Left lung (tissue), 10 donors: ENCODE data around the gene SLC36A2. TPM values are rescaled to one million over a fixed set of nuclear protein-coding genes. Genes with fewer than 3 reads are reported as not detected.

ENCODE experiments used
- ATAC-seq: fragments of 200-7000 bp; cut with Tn5 transposase; one replicate; pipeline ENCODE4 v1.9.1; 2020; ENCODE audit warnings: moderate library complexity
- DNase-seq, 4 donors: peaks; one replicate each; pipeline ENCODE4 v3.0.0-alpha.2; 2013 to 2020
- H3K27ac ChIP-seq, 2 donors: fragments of 200-600 bp; sonication (generic) in 1 of 2; one replicate each; pipeline versions ENCODE4 v1.5.0 to v1.8.0; 2020 to 2021
- H3K27me3 ChIP-seq, 2 donors: fragments of 200-600 bp; sonication (generic) in 1 of 2; one replicate each; pipeline versions ENCODE4 v1.5.0 to v1.8.0; 2020 to 2021
- H3K36me3 ChIP-seq, 2 donors: fragments of 200-600 bp; sonication (generic) in 1 of 2; one replicate each; pipeline versions ENCODE4 v1.5.0 to v1.8.0; 2020 to 2021
- H3K4me1 ChIP-seq, 2 donors: fragments of 200-600 bp; one replicate each; pipeline ENCODE4 v1.8.0; 2021
- H3K4me3 ChIP-seq, 2 donors: fragments of 200-600 bp; sonication (generic) in 1 of 2; one replicate each; pipeline versions ENCODE4 v1.5.0 to v1.8.0; 2020 to 2021; ENCODE audit warnings: mild to moderate bottlenecking in 1 of 2
- H3K9me3 ChIP-seq, 2 donors: fragments of 200-600 bp; sonication (generic) in 1 of 2; one replicate each; pipeline versions ENCODE4 v1.5.0 to v1.8.0; 2020 to 2021
- CTCF ChIP-seq, 2 donors: fragments of 200-600 bp; sonication (generic) in 1 of 2; IDR thresholded peaks; one replicate each; pipeline versions ENCODE4 v1.5.0 to v1.8.0; 2021; ENCODE audit warnings: antibody characterized with exemption in 2 of 2
- intact Hi-C, 2 donors: fragments of 100-400 bp; cut with DNase I; formaldehyde crosslinking; loops; one replicate each; pipeline versions ENCODE4 v1.11.2 to v1.14.2; 2022
- polyA plus RNA-seq, 6 donors: library from polyadenylated mRNA; unstranded; fragments of 120-200 nt; gene quantifications; one replicate each; pipeline ENCODE4 v1.2.1, GENCODE V29; 2013; ENCODE audit not compliant: insufficient read length in 6 of 6
- total RNA-seq, 2 donors: library from RNA; stranded (reverse); fragmentation: NEBNext Ultra II Directional; extraction: Animal tissue kit (Norgen Biotek cat#: 25700); gene quantifications; one replicate each; pipeline ENCODE4 v1.2.1, GENCODE V29; 2021
- donor health status: DM: no; HTN: yes; CAD: no.
- donor health status: DM: no; HTN: no; CAD: no.

The SLC36A2 gene
- total and polyA plus RNA-seq, 8 donors: 0.08 to 0.18 (median 0.11) TPM; not detected in 3

- Histone ChIP-seq H3K4me3 (no peak overlapping the region), H3K4me1 (no peaks in the 10 kb centered on the region), H3K27ac (no peak overlapping the region), H3K27me3 (peaks cover 0 to 66% of the 10 kb centered on the region in 2 donors), H3K9me3 (no peaks in the 10 kb centered on the region), H3K36me3 (no peaks in the 10 kb centered on the region)
- intact Hi-C loops: no loop called here
- no peak for TF ChIP-seq CTCF (IDR thresholded peaks at IDR 0.05)
- peak in 1 of 4 donors; percentile 4 for DNase-seq
- no peak for ATAC-seq
These were observed 1.4 kb downstream of the SLC36A2 start for GRCh38 chr5:151345808-151346478.

DNA sequence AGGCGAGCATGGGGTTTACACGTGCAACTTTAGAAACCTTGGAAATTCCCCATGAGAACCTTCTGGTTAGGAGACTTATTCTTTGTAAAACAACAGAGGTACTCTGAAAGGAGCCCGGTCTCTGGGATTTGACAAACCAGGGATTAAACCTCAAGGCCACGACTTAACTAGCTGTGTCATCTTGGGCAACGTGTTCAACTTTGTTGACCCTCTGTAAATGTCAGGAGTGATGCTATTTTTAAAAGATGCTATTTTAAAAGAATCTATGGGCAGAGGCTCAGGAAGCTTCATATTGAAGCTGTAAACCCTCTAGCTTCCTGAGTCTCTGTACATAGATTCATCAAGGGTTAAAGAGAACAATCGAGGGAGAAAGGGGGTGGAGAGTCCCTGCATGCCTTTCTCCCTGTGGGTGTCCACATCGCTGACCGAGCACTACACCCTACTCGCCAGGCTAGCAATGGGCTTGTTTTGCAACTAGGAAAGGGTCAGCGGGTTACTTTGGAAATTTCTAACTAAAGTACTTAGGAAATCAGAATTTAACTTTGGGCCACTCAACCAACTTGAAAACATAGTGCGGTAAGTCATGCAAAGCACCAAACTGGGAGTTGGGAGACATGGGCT, 2.1 kb downstream of the SLC36A2 start:
- H3K27me3 ChIP-seq: peaks cover 0 to 66% of the 10 kb centered on the region in 2 donors
- intact Hi-C loops: no loop called here
- ATAC-seq: no peak

DNA sequence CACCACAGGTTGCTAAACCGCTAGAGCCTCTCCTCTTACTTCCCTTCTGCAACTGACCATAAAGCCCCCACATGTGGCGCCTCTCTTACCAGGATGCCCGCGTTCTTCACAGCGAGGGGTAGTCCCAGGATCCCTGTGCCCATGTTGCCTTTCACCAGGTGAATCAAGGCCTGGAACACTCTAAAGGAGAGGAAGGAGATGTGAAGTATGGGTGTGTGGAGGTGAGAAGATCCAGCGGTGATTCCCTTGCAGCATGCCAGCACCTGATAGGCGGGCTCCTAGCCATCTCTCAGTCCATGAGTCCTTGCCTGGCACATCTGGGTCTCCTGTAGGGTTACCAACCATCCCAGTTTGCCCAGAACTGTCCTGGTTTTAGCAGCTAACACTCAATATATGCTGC, 3.3 kb downstream of the SLC36A2 start:
- Histone ChIP-seq H3K27me3 (peaks cover 0 to 70% of the 10 kb centered on the region in 2 donors), H3K36me3 (no peaks in the 10 kb centered on the region), H3K27ac (no peak overlapping the region), H3K4me1 (no peaks in the 10 kb centered on the region), H3K9me3 (no peaks in the 10 kb centered on the region), H3K4me3 (no peak overlapping the region)
- intact Hi-C loops: no loop called here
- TF ChIP-seq CTCF (IDR thresholded peaks at IDR 0.05): no peak
- DNase-seq (no peak), ATAC-seq (no peak)

More for the DNA sequence above, 2.1 kb downstream of the SLC36A2 start:
- TF ChIP-seq CTCF (IDR thresholded peaks at IDR 0.05): no peak
- no peak for DNase-seq
- no peaks in the 10 kb centered on the region for H3K4me1 ChIP-seq
- no peaks in the 10 kb centered on the region for H3K9me3 ChIP-seq
- no peaks in the 10 kb centered on the region for H3K36me3 ChIP-seq
- H3K4me3 ChIP-seq: no peak overlapping the region
- no peak overlapping the region for H3K27ac ChIP-seq

DNA sequence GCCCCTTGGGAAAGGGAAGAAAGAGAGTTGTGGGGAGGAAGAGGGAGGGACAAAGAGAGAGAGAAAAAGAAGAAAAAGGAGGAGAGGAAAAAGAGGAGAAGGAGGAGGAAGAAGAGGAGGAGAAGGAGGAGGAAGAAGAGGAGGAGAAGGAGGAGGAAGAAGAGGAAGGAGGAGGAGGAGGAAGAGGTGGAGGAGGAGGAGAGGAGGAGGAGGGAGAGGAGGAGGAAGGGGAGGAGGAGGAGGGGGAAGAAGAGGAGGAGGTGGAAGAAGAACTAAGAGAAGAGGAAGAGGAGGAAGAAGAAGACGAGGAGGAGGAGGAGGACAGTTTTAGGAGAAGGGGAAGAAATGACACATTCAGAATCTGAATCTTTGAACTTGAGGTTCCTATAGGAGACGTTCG, 7.4 kb downstream of the SLC36A2 start:
- Histone ChIP-seq H3K4me3 (no peak overlapping the region), H3K4me1 (no peaks in the 10 kb centered on the region), H3K9me3 (no peaks in the 10 kb centered on the region), H3K27ac (no peak overlapping the region), H3K36me3 (no peaks in the 10 kb centered on the region), H3K27me3 (peaks cover 0 to 32% of the 10 kb centered on the region in 2 donors)
- no peak for ATAC-seq
- DNase-seq: no peak
- intact Hi-C loops: no loop called here
- no peak for TF ChIP-seq CTCF (IDR thresholded peaks at IDR 0.05)

DNA sequence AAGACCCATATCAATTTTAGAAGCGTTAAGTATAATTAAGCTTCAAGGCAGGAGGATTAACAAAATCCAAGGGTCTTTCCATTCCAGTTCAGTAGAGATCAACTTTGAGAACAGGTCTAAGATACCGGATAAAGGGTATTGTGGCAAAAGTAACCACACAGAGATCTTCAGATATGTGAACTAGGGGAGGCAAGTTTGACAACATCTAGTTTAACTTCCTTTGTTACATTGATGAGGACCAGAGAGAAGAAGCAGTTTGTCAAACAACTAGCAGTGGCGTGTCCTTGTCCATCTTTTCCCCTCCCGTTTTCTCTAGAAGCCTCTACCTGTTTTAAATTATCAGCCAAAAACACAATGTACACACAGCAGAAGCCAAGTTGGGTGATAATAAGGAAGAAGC, 8.6 kb downstream of the SLC36A2 start:
- H3K27ac ChIP-seq: no peak overlapping the region
- no peaks in the 10 kb centered on the region for H3K36me3 ChIP-seq
- H3K4me3 ChIP-seq: no peak overlapping the region
- no peak for DNase-seq
- no peaks in the 10 kb centered on the region for H3K9me3 ChIP-seq
- intact Hi-C loops: no loop called here
- no peaks in the 10 kb centered on the region for H3K4me1 ChIP-seq
- TF ChIP-seq CTCF (IDR thresholded peaks at IDR 0.05): no peak
- ATAC-seq: no peak
- peaks cover 0 to 20% of the 10 kb centered on the region in 2 donors for H3K27me3 ChIP-seq
